ENCODE data around the gene GSG1L.
"Not testable (repeated sequence)": the region's sequence is repeated elsewhere in the genome, so short reads cannot be mapped to it uniquely, and the experiment has no call there.

The GSG1L gene

DNA sequence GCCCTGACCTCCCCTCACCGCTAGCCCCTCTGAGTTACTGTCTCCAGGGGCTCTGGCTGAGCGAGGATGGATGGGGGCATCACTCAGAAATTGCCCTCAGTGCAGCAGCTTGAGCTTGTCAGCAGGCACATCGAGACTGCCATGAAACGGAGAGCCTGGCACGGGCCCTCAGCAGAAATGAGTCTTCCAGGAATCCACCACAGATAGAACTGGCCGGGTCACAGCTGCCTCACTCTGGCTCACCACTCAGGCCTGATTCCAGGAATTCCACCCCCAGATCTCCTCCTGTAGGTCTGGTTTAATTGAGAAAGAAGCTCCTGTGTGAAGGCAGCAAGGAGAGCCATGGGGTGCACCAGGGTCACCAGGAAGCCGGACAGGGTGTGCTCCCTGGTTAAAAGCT, 85.5 kb downstream of the GSG1L start:
- DNase-seq: no peak

DNA sequence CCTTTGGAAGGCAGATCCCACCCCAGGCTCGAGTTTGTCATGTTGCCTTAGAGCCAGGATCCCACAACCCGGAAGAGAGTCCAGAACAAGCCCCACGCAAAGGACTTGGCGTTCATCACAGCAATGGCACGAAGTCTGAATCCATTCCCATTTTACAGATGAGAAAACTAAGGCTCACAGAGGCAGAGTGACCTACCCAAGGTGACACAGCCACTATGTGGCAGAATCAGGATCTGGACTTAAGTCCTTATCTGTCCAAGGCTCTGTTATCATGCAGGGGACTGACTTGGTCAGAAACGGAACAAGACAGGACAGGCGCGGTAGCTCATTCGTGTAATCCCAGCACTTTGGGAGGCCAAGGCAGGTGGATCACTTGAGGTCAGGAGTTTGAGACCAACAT, 86.5 kb downstream of the GSG1L start:
- DNase-seq: no peak

DNA sequence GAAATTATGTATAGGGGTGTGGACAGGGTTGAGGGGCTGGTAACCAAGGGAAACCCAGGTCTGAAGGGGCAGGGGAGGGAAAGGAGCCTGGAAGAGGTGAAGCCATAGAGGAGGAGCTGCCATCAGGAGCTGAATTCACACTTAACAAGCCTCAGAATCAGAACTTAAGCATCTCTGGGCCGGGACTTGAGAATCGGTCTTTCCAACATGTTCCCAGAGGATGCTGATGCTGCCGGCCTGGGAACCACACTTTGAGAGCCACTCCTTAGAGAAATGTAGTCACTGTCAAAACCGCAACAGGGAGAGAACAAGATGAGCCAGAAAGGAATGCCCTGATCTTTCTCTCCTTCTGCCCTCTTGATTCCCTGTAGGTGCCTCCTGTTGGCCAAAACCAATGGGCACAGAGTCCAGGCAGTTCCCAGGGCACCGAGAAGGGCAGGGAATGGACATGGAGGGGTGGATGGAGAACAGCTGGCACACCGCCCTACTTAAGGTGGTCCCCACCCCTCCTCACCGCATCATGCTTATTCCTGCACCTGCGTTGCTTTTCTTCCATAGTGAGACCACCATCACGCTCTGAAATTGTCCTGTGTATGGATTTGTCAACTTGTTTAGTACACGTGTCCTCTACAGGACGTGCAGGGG, 88.5 kb downstream of the GSG1L start:
- no peak for DNase-seq

DNA sequence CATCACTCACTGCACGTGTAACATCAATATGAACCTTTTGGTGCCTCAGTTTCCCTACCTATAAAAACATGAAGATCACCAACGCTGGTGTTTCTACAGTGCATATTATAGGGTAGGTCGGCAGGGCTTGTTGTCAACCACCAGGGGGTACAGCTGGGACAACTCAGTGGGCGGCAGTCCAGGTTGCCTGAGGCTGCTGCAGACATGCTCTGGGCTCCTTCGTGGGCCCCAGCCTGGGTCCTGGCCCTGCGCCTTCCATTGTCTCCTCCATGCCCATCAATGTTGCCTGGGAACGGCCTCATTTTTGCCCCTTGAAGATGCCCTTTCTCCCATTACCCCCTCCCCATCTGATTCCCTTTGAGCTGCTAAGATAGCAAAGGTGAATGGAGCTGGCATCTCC, 89.8 kb downstream of the GSG1L start:
- DNase-seq: no peak

DNA sequence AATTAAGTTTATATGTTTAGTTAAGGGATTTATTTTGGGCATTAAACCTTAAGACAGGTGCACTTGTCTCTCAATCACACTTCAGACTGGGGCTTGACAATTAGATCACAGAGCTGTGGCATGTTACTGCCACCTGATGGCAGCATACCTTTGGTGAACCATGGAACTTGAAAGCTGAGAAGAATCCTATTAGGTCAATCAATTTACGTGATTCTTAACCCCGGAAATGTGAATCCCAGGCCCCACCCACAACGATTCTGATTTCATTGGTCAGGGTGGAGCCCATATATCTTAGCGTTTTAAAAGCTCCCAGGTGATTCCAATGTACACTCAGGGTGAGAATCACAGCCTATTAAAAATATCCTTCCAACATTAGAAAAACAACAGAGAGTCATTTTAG, 91.0 kb downstream of the GSG1L start:
- DNase-seq: no peak

DNA sequence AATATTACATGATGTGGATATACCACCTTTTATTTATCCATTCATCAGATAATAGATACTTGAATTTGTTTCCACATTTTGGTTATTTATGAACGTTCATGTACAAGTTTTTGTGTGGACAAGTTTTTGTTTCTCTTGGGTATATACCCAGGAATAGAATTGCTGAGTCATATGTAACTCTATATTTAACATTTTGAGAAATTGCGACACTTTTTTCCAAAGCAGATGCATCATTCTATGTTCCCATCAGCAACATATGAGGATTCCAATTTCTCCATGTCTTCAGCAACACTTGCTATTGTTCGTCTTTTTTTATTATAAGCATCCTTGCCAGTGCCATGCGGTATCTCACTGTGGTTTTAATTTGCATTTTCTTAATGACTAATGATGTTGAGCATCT, 93.9 kb downstream of the GSG1L start:
- no peak for DNase-seq

DNA sequence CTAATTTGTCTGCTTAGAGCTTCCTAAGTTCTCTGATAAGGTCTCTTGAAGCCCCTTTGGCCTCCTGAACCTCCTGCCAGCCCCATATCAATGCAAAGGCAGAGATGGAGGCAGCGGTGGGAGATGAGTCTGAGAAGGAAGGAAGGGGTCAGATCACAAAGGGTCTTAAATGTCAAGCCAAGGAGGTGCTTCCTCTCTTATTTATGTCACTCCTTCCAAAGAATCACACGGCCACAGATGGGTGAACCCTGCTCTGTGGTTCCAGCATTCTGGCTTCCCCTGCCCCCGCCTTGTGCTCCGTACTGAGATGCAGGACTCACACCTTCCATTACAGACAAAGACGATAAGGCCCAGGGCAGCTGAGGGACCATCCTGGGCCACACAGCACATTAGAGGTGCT, 96.3 kb downstream of the GSG1L start:
- no peak for DNase-seq

DNA sequence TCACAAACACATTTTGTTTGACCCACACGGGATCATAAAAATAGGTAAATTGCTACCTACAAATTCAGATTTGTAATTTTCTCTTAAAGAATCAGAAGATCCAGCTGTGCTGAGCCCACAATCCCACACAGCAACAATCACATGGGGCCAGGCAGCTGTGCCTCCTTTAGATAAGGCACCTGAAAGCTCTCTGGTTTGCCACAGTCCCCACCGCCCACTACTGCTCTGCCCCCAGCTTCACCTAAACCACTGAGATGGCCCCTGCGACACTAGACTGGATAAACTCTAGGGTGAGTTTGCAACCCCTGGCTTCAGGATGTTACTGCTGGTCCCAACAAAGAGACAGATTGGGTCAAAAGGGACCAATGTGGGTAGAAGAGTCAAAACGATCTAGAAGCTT, 96.8 kb downstream of the GSG1L start:
- no peak for DNase-seq

DNA sequence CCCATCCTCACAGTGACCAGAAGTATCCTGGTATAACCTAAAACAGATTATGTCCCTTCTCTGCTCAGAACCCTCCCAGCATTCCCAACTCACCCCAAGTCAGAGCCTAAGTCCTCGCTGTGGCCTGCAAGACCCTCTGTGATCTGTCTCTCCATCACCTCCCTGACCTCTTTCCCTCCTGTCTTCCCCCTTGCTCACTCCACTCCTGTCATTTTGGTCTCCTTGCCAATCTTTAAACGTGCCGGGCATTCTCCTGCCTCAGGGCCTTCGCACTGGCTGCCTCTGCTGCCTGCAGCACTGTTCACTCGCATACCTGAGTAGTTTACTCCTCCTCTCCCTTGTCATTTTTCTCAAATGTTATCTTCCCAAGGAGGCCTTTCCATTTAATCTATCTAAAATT, 97.7 kb downstream of the GSG1L start:
- no peak for DNase-seq

DNA sequence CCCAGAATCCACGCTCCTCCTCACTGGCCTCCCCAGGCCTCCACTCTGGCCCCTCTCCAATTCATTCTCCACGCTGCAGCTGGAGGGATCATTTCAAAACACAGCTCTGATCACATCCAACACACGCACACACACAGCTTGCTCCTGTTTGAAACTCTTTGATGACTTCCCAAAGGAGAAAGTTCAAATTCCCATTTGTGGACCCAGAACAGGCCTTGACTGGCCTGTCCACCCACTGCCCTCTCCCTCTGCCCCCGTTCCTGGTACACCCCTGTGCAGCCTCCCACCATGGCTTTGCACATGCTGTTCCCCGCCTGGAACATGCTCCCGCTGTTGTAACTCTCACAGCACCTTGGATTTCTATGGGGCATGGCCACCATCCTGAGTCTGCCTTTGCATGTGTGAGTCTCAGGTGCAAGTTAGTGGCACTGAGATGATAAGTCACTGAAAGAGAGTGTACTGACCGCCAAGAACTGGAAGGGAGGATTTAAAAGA, 100.0 kb downstream of the GSG1L start:
- DNase-seq: no peak

DNA sequence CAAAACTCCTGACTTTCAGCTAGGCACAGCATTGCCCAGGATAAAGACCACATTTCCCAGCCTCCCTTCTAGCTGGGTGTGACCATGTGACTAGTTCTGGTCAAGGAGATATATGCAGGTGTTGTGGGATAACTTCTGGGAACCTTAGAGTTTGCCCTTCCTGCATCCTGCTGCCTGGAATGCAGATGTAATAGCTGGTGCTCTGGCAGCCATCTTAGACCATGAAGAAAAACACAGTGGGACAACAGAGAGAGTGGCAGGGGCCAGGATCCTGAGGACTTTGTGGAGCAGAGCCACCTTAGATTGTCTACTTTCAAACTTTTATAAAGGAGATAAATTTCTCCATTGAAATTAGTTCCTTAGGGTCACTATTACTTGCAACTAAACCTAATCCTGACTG, 101.3 kb downstream of the GSG1L start:
- no peak for DNase-seq

DNA sequence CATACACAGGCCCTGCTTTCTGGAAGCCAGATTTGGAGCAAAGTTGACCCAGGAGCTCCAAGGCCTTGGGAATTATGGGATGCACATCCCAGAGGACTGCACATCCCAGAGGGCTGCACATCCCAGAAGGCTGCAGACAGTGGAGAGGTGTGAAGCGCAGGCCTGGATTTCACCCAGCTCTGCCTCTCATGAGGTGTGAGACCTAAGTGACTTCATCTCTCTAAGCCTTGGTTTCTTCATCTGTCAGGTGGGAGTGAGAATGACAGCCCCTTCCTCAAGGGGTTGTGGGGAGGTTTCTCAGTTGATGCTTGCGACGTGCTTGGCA, 102.3 kb downstream of the GSG1L start:
- DNase-seq: no peak

DNA sequence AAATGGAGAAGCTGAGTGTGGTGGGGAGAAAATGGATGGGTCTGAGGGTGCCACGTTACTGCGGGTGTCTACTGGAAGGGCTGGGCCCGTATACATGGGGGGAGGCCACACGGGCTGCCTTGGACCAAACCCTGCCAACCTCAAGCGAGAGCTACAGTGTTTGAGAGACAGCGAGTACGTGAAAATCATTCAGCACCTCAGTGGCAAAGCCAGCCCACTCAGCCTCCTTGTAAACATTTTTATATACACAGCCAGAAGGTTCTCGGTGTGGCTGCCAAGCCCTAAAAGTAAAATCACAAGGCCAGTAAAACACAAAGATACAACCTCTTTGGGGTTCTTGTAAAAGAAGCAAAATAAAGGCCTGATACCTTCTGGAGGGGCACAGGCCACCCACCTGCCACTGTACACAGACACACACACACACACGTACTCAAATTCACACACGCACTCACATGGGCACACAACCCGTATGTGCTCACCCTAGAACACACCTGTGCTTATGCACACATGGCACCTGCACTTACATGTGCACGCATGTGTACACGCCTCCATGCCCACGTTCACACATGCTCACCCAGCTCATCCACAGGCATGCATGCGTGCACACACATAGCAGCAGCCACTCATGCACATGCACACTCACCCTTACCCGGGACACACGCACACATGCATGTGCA, 102.8 kb downstream of the GSG1L start:
- DNase-seq: no peak

DNA sequence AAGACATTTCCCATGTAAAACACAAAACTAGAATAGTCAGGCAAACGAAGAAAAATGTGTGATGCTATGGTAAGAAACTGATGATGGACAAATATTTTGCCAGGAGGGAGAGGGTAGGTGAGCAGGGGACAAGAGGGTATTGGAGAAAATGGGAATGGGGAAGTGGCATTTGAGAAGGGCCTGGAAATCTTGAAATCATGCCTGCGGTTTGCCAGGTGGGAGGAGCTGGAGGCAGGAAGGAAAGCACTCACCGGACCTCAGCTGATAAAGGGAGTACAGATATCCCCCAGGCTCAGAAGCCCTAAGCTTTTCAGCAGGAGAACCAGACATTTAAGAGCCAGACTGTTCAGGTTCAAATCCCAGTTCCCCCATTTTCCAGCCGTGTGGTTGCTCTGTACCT, 103.6 kb downstream of the GSG1L start:
- no peak for DNase-seq

DNA sequence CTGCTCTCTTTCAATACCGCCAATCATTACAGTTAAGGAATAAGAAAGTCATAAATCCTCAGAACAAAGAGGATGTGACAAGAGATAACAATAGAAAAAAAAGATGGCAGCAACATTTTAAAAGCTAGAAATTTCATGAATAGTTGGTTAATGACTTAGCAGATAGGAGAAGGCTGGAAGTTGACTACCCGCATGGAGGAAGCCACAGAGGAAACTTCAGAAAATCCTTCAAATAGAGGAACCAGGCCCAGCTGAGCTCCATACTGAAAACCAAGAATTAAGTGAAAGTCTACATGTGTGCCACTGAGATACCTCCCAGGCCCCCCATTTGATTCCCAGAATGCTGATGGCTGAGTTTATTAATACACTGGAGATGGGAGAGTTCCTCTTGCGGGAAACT, 109.3 kb downstream of the GSG1L start:
- no peak for DNase-seq

DNA sequence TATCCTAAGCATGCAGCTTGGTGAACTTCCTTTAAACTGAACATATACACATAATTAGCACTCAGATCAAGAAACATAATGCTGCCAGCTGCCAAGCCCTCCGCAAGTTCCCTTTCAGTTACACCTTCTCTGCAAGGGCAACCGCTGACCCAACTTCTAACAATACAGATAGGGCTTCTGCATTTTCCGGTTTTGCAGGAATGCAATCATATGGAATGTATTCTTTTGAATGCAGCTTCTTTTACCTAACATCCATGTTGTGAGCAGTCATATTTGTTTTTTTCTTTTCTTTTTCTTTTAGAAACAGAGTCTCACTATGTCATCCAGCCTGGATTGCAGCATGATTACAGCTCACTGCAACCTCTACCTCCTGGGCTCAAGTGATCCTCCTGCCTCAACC, 110.7 kb downstream of the GSG1L start:
- no peak for DNase-seq

DNA sequence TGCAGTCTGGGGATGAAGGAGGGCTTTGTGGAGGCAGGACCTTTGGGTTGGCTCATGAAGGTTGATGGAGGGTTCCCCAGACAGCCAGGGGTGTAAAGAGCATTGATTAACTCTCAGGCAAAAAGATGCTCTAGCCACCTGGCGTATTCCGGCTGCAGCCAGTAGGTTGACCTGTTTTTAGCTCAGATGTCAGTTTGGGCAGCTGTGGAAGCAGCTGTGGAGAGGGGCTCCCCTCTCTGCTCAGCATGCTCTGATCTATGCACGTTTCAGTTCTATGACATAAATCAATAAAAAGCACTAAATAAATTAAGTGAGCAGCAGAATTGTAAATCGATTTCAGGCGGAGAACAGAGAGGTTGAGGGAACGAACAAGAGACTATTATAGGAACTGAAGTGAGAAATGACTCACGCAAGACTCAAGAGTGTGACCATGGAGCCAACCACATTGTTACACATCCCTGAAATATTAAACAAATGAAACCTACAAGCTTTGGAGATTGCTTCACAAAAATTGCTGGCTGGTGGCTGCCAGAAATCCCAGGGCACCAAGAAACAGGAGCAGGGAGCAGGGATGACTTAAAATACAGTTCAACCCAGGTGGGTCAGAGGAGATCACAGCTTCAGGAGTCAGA, 111.9 kb downstream of the GSG1L start:
- DNase-seq: no peak

DNA sequence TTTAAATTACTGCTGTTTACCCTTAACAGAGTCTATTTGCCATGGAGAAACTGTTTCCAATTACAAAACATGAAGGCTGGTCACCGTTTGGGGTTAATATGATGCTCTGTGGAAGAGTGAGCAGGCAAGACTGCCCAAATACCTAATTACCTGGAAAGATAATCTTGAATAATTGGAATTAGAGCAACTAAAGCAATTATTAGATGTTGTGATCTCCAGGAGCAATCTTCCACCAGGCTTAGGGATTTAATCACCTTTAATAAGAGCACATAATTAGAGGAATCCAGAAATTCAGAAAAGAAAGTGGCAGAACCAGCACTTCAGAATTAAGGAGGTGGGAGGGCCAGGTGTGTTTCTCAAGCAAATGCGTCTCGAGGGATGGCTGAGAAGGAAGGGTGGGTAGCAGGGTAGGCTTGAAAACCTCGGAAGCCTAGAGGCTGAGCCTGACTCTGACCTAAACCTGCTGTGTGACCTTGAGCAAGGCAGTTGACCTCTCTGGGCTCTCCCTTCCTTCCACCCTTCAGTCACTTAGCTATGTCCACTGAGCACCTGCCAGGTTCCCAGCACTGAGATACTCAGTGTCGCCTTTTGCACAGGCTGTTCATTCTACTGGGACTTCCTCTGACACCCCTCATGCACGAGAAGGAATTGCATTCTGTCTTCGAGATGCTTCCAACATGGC, 113.2 kb downstream of the GSG1L start:
- no peak for DNase-seq

DNA sequence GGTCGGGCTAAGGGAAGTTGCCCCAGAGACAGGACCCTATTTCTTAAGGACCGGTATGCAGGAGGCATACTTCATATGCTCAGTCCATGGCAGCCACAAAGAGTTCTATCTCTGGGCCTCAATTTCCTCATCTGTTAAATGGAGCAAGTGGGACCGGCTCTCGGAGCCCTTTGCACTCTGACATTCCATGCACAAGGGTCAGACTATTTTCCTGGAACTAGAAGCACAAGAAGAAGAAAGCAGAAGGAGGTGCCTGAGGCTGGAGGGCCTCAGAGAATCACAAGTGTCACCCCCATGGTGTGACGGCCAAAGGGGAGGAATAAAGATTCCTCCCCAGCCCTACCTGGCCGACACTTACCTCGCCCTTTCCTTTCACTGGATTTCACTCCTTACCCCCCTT, 115.8 kb downstream of the GSG1L start:
- no peak for DNase-seq

DNA sequence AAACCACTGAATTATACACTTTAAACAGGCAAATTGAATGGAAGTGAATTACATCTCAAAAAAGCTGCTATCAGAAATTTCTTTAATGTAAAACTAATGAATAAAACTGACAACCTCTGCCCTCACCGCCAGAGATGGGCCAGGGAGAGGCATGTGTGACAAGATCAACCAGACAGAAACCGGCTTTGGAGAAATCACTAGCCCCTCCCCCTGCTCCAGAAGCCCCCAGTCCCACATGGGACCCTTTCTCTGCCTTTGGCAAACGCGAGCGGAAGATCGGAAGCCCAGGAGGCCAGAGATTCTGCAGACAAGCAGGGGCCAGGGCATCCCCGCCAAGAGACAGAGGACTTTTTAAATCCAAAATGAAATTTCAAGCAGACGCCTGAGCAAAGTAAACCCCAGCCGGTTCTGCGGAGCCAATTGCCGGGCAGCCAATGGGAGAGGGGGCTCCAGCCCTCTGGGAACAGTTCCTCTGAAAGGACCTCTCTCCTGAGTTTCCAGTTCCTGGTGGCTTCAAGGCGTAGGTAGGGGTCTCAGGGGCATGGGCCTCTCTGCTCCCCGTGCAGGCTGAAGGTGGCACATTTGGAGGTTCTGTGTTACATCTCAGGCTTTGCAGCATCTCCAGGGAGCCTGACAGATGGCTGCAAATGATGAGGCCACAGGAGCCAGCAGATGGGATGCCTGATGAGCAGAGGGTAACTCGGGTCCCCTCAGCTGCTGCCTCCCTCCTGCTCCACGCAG, 118.1 kb downstream of the GSG1L start:
- DNase-seq: no peak

DNA sequence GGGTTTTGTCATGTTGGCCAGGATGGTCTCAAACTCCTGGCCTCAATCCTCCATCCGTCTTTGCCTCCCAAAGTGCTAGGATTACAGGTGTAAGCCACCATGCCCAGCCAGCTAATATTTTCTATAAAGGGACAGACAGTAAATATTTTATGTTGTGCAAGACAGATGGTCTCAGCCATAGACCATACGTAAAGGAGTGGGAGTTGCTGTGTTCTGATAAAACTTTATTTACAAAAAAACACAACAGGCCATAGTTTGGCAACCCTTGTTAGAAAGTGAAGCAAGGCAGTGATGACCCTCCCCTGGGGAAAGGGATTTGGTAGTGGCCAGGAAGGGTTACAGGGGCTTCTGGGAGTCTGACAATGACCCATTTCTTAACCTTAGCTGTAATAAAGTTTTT, 119.7 kb downstream of the GSG1L start:
- no peak for DNase-seq

DNA sequence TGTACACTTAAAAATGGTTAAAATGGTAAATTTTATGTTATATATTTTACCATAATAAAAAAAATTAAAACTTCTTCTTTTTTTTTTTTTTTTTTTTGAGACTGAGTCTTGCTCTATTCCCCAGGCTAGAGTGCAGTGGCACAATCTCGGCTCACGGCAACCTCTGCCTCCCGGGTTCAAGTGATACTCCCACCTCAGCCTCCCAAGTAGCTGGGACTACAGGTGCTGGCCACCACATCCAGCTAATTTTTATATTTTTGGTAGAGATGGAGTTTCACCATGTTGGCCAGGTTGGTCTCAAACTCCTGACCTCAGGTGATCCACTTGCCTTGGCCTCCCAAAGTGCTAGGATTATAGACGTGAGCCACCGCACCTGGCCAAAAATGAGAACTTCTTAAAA, 121.4 kb downstream of the GSG1L start:
- DNase-seq: not testable (repeated sequence)

DNA sequence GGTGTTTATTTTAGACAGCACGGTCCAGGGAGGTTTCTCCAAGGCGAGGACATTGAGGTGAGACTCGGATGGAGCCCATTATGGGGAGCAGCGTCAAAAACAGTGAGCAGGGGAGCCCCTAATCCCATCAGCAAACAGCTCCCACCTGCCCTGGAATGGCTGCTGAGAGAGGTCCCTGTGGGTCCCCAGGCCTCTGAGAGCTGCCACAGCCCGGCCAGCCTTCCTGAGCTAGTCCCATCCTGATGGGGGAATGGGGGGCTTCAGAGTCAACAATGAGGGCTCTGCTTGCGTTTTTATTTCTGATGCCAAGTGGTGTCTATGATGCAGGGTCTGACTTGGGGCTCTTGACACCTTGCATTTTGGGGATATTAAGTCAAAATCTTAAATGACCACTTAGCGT, 128.4 kb downstream of the GSG1L start:
- no peak for DNase-seq

Measured in T1000 (cell line).